GM23338 (cell line): ENCODE measurements around the gene FAM174C. TPM values are rescaled to one million over a fixed set of nuclear protein-coding genes. Genes with fewer than 3 reads are reported as not detected.

Source experiments
- ATAC-seq: fragments of 200-7000 bp; cut with Tn5 transposase; 3 replicates; pipeline ENCODE4 v1.9.1; 2020
- DNase-seq: peaks from one replicate; pipeline ENCODE4 v3.0.0-alpha.2; 2015; ENCODE audit warnings: low spot score
- H2AFZ ChIP-seq: fragments of 200-600 bp; sonication (generic); 2 replicates; pipeline ENCODE4 v1.8.0; 2016; ENCODE audit warnings: antibody characterized with exemption, mild to moderate bottlenecking, moderate library complexity
- H3F3A ChIP-seq: fragments of 200-600 bp; sonication (generic); replicated peaks from 2 replicates; pipeline ENCODE4 v1.8.0; 2017; ENCODE audit warnings: antibody characterized with exemption, mixed run types, low read depth
- H3K27ac ChIP-seq: fragments of 200-600 bp; sonication (generic); 2 replicates; pipeline ENCODE4 v1.6.1; 2016; ENCODE audit warnings: low read depth
- H3K27me3 ChIP-seq: fragments of 200-600 bp; sonication (generic); 2 replicates; pipeline ENCODE4 v1.8.0; 2016; ENCODE audit warnings: mild to moderate bottlenecking, mixed run types, moderate library complexity; ENCODE audit not compliant: insufficient read depth
- H3K36me3 ChIP-seq: fragments of 200-600 bp; sonication (generic); 2 replicates; pipeline ENCODE4 v1.8.0; 2016; ENCODE audit warnings: mild to moderate bottlenecking; ENCODE audit not compliant: insufficient read depth
- H3K4me1 ChIP-seq: fragments of 200-600 bp; sonication (generic); 2 replicates; pipeline ENCODE4 v1.8.0; 2016; ENCODE audit warnings: mild to moderate bottlenecking, moderate library complexity; ENCODE audit not compliant: insufficient read depth
- H3K4me2 ChIP-seq: fragments of 200-600 bp; sonication (generic); 2 replicates; pipeline ENCODE4 v1.7.1; 2017; ENCODE audit warnings: mixed run types
- H3K4me3 ChIP-seq: fragments of 200-600 bp; sonication (generic); 2 replicates; pipeline ENCODE4 v1.6.1; 2016; ENCODE audit warnings: mixed run types
- H3K79me2 ChIP-seq: fragments of 200-600 bp; sonication (generic); replicated peaks from 2 replicates; pipeline ENCODE4 v1.8.0; 2017; ENCODE audit warnings: mild to moderate bottlenecking; ENCODE audit not compliant: insufficient read depth
- H3K9me2 ChIP-seq: fragments of 200-600 bp; sonication (generic); 2 replicates; pipeline ENCODE4 v1.8.0; 2017; ENCODE audit not compliant: insufficient read depth
- H4K20me1 ChIP-seq: fragments of 200-600 bp; sonication (generic); replicated peaks from 2 replicates; pipeline ENCODE4 v1.8.0; 2017; ENCODE audit warnings: mild to moderate bottlenecking; ENCODE audit not compliant: insufficient read depth
- H3K27ac Mint-ChIP-seq: 2 replicates; pipeline ENCODE4 v1.8.0; 2020; ENCODE audit warnings: inconsistent platforms, mild to moderate bottlenecking, moderate library complexity, mixed read lengths
- H3K27me3 Mint-ChIP-seq: 3 replicates; pipeline ENCODE4 v1.8.0; 2022; ENCODE audit warnings: low read depth, mild to moderate bottlenecking, moderate library complexity, mixed read lengths, inconsistent platforms; ENCODE audit not compliant: insufficient read depth, poor library complexity
- H3K36me3 Mint-ChIP-seq: 3 replicates; pipeline ENCODE4 v1.8.0; 2021; ENCODE audit warnings: low read depth, mild to moderate bottlenecking, inconsistent platforms, moderate library complexity, mixed read lengths
- H3K4me1 Mint-ChIP-seq: 3 replicates; pipeline ENCODE4 v1.8.0; 2020; ENCODE audit warnings: mild to moderate bottlenecking, inconsistent platforms, mixed read lengths
- H3K4me3 Mint-ChIP-seq: 3 replicates; pipeline ENCODE4 v1.8.0; 2021; ENCODE audit warnings: moderate library complexity, mild to moderate bottlenecking, inconsistent platforms, mixed read lengths
- H3K9me3 Mint-ChIP-seq: 3 replicates; pipeline ENCODE4 v1.8.0; 2020; ENCODE audit warnings: moderate library complexity, mild to moderate bottlenecking, inconsistent platforms, mixed read lengths
- CREB1 ChIP-seq: fragments of 250-450 bp; sonication (Bioruptor Pico); IDR thresholded peaks from 2 replicates; pipeline ENCODE4 v1.5.0; 2020; ENCODE audit warnings: low read depth, mild to moderate bottlenecking, moderate library complexity
- ETS1 ChIP-seq: IDR thresholded peaks from 2 replicates; pipeline ENCODE4 v1.6.1; 2016; ENCODE audit warnings: antibody characterized with exemption
- EZH2 ChIP-seq: fragments of 200-600 bp; sonication (generic); IDR thresholded peaks from one replicate; pipeline ENCODE4 v1.8.0; 2017; ENCODE audit warnings: antibody characterized with exemption, mild to moderate bottlenecking, low read depth; ENCODE audit not compliant: unreplicated experiment
- EZH2phosphoT487 ChIP-seq: fragments of 200-600 bp; sonication (generic); IDR thresholded peaks from one replicate; pipeline ENCODE4 v1.8.1; 2018; ENCODE audit warnings: antibody characterized with exemption; ENCODE audit not compliant: unreplicated experiment
- JUNB ChIP-seq: IDR thresholded peaks from one replicate; pipeline ENCODE4 v1.6.1; 2016; ENCODE audit warnings: antibody characterized with exemption; ENCODE audit not compliant: unreplicated experiment
- NANOG ChIP-seq: IDR thresholded peaks from 2 replicates; pipeline ENCODE4 v1.6.1; 2016; ENCODE audit warnings: antibody characterized with exemption, borderline replicate concordance
- STAT1 ChIP-seq: IDR thresholded peaks from one replicate; pipeline ENCODE4 v1.6.1; 2016; ENCODE audit warnings: antibody characterized with exemption; ENCODE audit not compliant: unreplicated experiment
- ZNF114 ChIP-seq: fragments of 250-450 bp; sonication (Bioruptor Pico); IDR thresholded peaks from 2 replicates; pipeline ENCODE4 v1.5.0; 2020; ENCODE audit warnings: mild to moderate bottlenecking, moderate library complexity
- ZNF331 ChIP-seq: fragments of 250-450 bp; sonication (Bioruptor Pico); IDR thresholded peaks from 2 replicates; pipeline ENCODE4 v1.5.0; 2020; ENCODE audit warnings: low read depth, mild to moderate bottlenecking, moderate library complexity
- polyA plus RNA-seq: library from polyadenylated mRNA; unstranded; fragments of >200 nt; fragmentation: Nextera tagmentation; extraction: Ambion mirVana; gene quantifications from 2 replicates; pipeline ENCODE4 v1.2.1, GENCODE V29; 2016
- total RNA-seq: library from RNA; depleted of rRNA; stranded (reverse); fragments of >200 nt; shearing (Covaris generic); gene quantifications from 2 replicates; pipeline ENCODE4 v1.2.3, GENCODE V29; 2014
- TF ChIP-seq, protein P1 (sequence below): IDR thresholded peaks from one replicate; pipeline ENCODE4 v1.6.1; 2018; ENCODE audit warnings: antibody characterized with exemption; ENCODE audit not compliant: unreplicated experiment
- TF ChIP-seq, protein P2 (sequence below), 2 experiments: fragments of 200-600 bp in 1 of 2; sonication (generic) in 1 of 2; conservative IDR thresholded peaks; 2 replicates each; pipeline versions ENCODE4 v1.5.1 to v1.6.1; 2016 to 2017; ENCODE audit warnings: antibody characterized with exemption in 2 of 2, low read depth in 2 of 2, mild to moderate bottlenecking in 2 of 2, moderate library complexity in 1 of 2

The FAM174C gene
- total and polyA plus RNA-seq, 2 experiments from 2014 or later: 60.4 to 68.0 TPM

GRCh38 chr19:1299801-1300200 lies 24.5 kb downstream of the FAM174C start:
- H3K9me3 Mint-ChIP-seq: no peaks in the 10 kb centered on the region
- no peak overlapping the region for H3K27ac Mint-ChIP-seq
- no peak overlapping the region for H2AFZ ChIP-seq
- H3K27me3 ChIP-seq: peaks cover 1% of the 10 kb centered on the region; the same call in 1 of the 2 replicates
- ATAC-seq (no peak), DNase-seq (no peak)
- H3K79me2 ChIP-seq: no peaks in the 10 kb centered on the region
- no peaks in the 10 kb centered on the region for H3K36me3 Mint-ChIP-seq
- no peaks in the 10 kb centered on the region for H3K9me2 ChIP-seq
- no peak overlapping the region for H3K4me3 Mint-ChIP-seq
- H3K4me1 ChIP-seq: no peaks in the 10 kb centered on the region
- H3K36me3 ChIP-seq: no peaks in the 10 kb centered on the region
- H4K20me1 ChIP-seq: no peaks in the 10 kb centered on the region
- H3K4me2 ChIP-seq: no peak overlapping the region
- TF ChIP-seq NANOG (no peak), EZH2phosphoT487 (no peak), EZH2 (no peak), ZNF114 (CRISPR knock-in tag) (no peak), JUNB (no peak), STAT1 (no peak), ETS1 (no peak), CREB1 (no peak), ZNF331 (CRISPR knock-in tag) (no peak)
- TF ChIP-seq, protein P1, sequence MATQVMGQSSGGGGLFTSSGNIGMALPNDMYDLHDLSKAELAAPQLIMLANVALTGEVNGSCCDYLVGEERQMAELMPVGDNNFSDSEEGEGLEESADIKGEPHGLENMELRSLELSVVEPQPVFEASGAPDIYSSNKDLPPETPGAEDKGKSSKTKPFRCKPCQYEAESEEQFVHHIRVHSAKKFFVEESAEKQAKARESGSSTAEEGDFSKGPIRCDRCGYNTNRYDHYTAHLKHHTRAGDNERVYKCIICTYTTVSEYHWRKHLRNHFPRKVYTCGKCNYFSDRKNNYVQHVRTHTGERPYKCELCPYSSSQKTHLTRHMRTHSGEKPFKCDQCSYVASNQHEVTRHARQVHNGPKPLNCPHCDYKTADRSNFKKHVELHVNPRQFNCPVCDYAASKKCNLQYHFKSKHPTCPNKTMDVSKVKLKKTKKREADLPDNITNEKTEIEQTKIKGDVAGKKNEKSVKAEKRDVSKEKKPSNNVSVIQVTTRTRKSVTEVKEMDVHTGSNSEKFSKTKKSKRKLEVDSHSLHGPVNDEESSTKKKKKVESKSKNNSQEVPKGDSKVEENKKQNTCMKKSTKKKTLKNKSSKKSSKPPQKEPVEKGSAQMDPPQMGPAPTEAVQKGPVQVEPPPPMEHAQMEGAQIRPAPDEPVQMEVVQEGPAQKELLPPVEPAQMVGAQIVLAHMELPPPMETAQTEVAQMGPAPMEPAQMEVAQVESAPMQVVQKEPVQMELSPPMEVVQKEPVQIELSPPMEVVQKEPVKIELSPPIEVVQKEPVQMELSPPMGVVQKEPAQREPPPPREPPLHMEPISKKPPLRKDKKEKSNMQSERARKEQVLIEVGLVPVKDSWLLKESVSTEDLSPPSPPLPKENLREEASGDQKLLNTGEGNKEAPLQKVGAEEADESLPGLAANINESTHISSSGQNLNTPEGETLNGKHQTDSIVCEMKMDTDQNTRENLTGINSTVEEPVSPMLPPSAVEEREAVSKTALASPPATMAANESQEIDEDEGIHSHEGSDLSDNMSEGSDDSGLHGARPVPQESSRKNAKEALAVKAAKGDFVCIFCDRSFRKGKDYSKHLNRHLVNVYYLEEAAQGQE: no peak
- TF ChIP-seq, protein P2, sequence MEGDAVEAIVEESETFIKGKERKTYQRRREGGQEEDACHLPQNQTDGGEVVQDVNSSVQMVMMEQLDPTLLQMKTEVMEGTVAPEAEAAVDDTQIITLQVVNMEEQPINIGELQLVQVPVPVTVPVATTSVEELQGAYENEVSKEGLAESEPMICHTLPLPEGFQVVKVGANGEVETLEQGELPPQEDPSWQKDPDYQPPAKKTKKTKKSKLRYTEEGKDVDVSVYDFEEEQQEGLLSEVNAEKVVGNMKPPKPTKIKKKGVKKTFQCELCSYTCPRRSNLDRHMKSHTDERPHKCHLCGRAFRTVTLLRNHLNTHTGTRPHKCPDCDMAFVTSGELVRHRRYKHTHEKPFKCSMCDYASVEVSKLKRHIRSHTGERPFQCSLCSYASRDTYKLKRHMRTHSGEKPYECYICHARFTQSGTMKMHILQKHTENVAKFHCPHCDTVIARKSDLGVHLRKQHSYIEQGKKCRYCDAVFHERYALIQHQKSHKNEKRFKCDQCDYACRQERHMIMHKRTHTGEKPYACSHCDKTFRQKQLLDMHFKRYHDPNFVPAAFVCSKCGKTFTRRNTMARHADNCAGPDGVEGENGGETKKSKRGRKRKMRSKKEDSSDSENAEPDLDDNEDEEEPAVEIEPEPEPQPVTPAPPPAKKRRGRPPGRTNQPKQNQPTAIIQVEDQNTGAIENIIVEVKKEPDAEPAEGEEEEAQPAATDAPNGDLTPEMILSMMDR (conservative IDR thresholded peaks at IDR 0.05; ENCODE audit: low read depth in 2 of 2): no peak
- H3K4me3 ChIP-seq: no peak overlapping the region
- H3K4me1 Mint-ChIP-seq: no peaks in the 10 kb centered on the region; the same call in 2 of the 3 replicates
- H3K27ac ChIP-seq: no peak overlapping the region
- H3K27me3 Mint-ChIP-seq: peaks cover 7% of the 10 kb centered on the region
- peaks cover 8% of the 10 kb centered on the region; the same call in 1 of the 2 replicates for H3F3A ChIP-seq
